Glutamatergic neuron (in vitro differentiated cells): ENCODE data around the gene AMZ1. TPM values are rescaled to one million over a fixed set of nuclear protein-coding genes. Genes with fewer than 3 reads are reported as not detected.

Experiments
- DNase-seq: peaks from one replicate; pipeline ENCODE4 v3.0.0; 2022
- H3K27ac Mint-ChIP-seq: one replicate; pipeline ENCODE4 v1.8.0; 2020; ENCODE audit warnings: mild to moderate bottlenecking, mixed read lengths, inconsistent platforms; ENCODE audit not compliant: unreplicated experiment
- H3K27me3 Mint-ChIP-seq: one replicate; pipeline ENCODE4 v1.8.0; 2020; ENCODE audit warnings: mild to moderate bottlenecking, moderate library complexity, mixed read lengths, inconsistent platforms; ENCODE audit not compliant: unreplicated experiment
- H3K36me3 Mint-ChIP-seq: one replicate; pipeline ENCODE4 v1.8.0; 2020; ENCODE audit warnings: mild to moderate bottlenecking, mixed read lengths, inconsistent platforms; ENCODE audit not compliant: unreplicated experiment
- H3K4me1 Mint-ChIP-seq: one replicate; pipeline ENCODE4 v1.8.0; 2020; ENCODE audit warnings: mild to moderate bottlenecking, low read depth, mixed read lengths, inconsistent platforms; ENCODE audit not compliant: unreplicated experiment
- H3K4me3 Mint-ChIP-seq: one replicate; pipeline ENCODE4 v1.8.0; 2020; ENCODE audit warnings: mild to moderate bottlenecking, mixed read lengths, inconsistent platforms; ENCODE audit not compliant: unreplicated experiment
- H3K9me3 Mint-ChIP-seq: one replicate; pipeline ENCODE4 v1.8.0; 2020; ENCODE audit warnings: mild to moderate bottlenecking, moderate library complexity, mixed read lengths, inconsistent platforms; ENCODE audit not compliant: unreplicated experiment
- total RNA-seq: library from RNA; stranded (reverse); fragmentation: NEBNext Ultra II Directional; extraction: Animal tissue kit (Norgen Biotek cat#: 25700); gene quantifications from one replicate; pipeline ENCODE4 v1.2.1, GENCODE V29; 2021; ENCODE audit not compliant: unreplicated experiment
- TF ChIP-seq, protein P1 (sequence below): fragments of 200-600 bp; sonication (generic); IDR thresholded peaks from one replicate; pipeline ENCODE4 v1.5.0; 2021; ENCODE audit not compliant: partially characterized antibody, unreplicated experiment

AMZ1 gene
- total RNA-seq, 1 donor from 2014 or later, result 0.15 TPM

DNA sequence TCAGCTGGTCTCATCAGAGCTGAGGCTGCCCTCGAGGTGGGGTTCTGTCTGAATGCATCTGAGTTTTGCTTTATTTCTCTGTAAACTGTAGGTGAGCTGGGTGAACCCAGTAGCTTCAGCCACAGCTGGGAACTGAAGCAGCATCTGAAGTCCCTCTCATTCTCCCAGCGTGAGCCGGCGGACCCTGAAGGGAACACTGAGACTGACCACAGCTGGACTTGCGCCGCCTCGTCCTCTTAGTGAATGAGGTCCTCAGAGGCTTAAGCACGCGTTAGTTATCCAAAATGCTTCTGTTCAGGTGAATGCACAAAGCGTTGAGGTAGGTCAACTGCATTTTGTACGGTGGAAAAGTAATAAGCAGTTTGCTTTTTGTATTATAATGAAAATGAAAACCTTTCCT, 76.6 kb downstream of the AMZ1 start:
- Mint-ChIP-seq H3K4me3 (no peak overlapping the region), H3K27ac (peak overlapping the region; percentile 28), H3K9me3 (peaks cover 18% of the 10 kb centered on the region), H3K4me1 (peaks cover 33% of the 10 kb centered on the region), H3K36me3 (no peaks in the 10 kb centered on the region), H3K27me3 (peaks cover 3% of the 10 kb centered on the region)
- no peak for DNase-seq
- TF ChIP-seq, protein P1, sequence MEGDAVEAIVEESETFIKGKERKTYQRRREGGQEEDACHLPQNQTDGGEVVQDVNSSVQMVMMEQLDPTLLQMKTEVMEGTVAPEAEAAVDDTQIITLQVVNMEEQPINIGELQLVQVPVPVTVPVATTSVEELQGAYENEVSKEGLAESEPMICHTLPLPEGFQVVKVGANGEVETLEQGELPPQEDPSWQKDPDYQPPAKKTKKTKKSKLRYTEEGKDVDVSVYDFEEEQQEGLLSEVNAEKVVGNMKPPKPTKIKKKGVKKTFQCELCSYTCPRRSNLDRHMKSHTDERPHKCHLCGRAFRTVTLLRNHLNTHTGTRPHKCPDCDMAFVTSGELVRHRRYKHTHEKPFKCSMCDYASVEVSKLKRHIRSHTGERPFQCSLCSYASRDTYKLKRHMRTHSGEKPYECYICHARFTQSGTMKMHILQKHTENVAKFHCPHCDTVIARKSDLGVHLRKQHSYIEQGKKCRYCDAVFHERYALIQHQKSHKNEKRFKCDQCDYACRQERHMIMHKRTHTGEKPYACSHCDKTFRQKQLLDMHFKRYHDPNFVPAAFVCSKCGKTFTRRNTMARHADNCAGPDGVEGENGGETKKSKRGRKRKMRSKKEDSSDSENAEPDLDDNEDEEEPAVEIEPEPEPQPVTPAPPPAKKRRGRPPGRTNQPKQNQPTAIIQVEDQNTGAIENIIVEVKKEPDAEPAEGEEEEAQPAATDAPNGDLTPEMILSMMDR, result no peak

Other genes starting within 250 kb of the AMZ1 start
- not detected for gene GRIFIN, start 211.8 kb upstream of the AMZ1 start, total RNA-seq
- gene LFNG, start 168.4 kb upstream of the AMZ1 start, total RNA-seq, result 75.5 TPM
- 30.5 TPM for gene BRAT1, start 132.7 kb upstream of the AMZ1 start, total RNA-seq
- gene IQCE, start 129.2 kb upstream of the AMZ1 start, total RNA-seq, result 12.0 TPM
- gene TTYH3, start 56.2 kb upstream of the AMZ1 start, total RNA-seq, result 324 TPM
- gene GNA12, start 156.1 kb downstream of the AMZ1 start, total RNA-seq, result 66.2 TPM